MV-4-11 (cell line): ENCODE measurements around the gene SLF2.

Experiments
- DNase-seq: peaks from one replicate; lab custom pipeline; 2025; lab: John Stamatoyannopoulos, UW

Gene SLF2

DNA sequence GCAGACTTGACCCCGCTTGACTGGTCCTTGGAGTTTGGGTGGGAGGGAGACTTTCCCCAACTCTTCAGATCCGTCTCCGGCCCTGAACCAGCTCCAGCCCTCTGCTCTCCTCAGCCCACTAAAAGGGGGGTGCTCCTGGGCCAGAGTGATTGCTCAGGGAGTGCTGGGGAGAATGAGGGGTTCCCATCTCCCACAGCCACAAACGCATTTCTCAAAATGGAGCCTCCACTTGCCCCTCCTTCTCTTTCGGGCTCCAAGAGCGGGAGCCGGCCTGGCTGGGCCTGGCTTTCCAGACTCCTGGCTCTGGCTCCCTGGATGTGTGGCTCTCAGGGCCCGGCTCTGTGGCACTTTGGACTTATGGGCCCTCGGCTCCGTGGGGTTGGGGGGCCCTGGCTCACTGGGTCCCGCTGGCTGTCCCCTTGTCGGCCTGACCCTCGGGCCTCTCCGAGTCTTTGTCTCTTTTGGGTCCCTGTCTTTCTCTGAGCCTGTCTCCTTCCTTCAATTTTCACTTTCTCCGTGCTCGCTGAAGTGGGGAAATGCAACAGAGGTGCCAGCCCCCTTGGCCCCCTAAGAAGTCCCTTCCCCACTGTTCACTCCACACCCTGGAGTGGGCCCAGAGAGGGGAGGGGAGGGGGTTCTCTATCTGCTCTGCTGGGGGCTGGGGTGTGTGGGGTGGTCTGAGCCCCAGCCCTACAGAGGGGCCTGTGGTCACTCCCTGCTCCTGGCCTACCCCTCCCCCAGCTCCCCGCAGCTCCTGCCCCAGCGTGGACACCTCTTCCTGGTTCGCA is 87.6 kb downstream of the SLF2 start:
- no peak for DNase-seq

DNA sequence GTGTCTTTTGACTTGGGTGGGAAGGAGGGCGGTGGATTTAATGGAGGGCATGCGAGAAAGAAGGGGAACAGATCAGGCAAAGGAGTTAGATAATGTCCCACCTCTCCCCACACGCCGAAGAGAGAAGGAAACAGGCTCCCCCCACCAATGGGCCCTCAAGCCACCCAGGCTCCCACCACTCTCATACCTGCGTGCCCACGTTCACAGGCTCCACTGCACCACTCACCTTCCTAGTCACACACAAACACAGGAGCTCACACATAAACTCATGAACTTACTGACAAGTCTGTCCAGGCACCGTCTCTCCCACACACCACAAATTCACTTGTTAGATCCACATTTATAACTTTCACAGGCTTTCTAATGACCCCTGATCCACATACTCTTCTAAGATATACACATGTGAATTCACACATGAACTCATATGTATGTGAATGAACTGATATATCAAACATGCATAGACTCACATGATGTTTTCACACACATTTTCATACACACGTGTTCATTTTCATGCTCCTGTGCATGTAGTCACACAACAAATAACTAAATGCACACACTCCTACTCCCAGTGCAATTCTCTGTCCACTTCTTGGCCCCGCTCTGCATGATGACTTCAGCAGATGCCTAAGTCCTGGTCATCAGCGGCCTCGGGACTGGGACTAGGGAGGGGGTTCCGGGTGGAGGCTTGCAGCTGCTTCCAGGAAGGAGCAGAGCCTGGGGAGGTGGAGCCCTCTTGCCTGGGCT is 88.3 kb downstream of the SLF2 start:
- DNase-seq = no peak

DNA sequence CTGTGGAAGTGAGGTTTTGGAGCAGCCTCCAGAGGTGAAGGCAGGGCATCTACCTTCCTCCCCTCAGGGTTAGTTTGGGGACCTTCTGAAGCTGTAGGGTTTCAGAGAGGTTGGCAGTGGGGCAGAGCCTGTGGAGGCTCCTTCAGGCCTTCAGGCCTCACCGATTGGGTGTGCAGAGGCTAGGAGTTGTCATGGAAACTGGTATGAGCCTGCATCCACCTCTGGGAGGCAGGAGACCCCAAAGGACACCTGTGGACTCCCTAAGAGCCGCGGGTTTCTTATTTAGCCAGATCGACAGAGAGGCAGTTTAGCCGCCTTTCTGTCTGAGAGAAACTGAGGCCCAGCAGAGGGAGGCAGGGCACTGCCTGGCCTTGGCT is 88.9 kb downstream of the SLF2 start:
- no peak for DNase-seq

DNA sequence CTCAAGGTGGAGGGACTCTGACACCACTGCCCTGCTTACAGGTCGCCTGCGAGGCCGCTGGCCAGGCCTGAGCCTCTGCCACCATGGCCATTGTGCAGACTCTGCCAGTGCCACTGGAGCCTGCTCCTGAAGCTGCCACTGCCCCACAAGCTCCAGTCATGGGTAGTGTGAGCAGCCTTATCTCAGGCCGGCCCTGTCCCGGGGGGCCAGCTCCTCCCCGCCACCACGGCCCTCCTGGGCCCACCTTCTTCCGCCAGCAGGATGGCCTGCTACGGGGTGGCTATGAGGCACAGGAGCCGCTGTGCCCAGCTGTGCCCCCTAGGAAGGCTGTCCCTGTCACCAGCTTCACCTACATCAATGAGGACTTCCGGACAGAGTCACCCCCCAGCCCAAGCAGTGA is 89.7 kb downstream of the SLF2 start:
- DNase-seq = no peak

DNA sequence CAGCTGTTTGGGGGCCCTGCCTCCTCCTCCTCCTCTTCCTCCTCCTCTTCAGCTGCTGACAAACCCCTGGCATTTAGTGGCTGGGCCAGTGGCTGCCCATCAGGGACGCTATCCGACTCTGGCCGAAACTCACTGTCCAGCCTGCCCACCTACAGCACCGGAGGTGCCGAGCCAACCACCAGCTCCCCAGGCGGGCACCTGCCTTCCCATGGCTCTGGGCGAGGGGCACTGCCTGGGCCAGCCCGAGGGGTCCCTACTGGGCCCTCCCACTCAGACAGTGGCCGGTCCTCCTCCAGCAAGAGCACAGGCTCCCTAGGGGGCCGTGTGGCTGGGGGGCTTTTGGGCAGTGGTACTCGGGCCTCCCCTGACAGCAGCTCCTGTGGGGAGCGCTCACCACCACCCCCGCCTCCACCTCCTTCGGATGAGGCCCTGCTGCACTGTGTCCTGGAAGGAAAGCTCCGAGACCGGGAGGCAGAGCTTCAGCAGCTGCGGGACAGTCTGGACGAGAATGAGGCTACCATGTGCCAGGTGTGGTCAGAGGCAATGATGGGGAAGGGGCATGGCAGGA is 91.0 kb downstream of the SLF2 start:
- no peak for DNase-seq

DNA sequence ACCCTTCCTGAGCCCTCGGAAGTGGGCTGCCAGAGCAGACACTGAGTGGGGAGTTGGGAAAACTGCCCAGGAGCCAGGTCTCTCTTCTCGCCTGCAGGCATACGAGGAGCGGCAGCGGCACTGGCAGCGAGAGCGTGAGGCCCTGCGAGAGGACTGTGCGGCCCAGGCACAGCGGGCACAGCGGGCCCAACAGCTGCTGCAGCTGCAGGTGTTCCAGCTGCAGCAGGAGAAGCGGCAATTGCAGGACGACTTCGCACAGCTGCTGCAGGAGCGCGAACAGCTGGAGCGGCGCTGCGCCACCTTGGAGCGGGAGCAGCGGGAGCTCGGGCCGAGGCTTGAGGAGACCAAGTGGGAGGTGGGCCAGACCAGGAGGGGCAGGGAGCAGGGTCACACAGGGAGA is 92.6 kb downstream of the SLF2 start:
- no peak for DNase-seq

DNA sequence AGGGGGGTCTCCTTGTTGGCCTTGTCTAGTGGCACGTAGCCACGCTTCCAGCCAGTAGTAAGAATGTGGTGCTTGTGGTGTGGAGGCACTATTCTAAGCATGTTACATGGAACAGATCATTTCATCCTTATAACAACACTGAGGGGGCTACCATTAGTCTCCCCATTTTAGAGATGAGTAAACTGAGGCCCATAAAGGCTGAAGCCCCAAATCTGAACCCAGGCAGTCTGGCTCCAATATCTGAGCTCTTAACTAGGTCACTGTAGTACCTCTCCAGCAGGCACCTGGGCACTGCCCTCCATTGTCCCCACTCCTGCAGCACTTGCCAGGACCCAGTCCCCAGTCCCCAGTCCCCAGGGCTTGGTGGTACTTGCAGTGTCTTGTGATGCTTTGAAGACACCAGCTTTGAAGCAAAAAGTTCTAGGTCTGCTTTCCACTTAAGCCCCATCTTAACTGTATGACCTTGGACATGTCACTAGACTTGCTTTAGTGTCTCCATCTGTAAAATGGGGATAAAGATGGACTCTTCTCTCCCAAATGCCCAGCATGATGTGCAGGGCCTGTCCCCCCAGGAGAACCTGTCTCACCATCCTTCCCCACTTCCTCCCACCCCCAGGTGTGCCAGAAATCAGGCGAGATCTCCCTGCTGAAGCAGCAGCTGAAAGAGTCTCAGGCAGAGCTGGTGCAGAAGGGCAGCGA is 93.3 kb downstream of the SLF2 start:
- no peak for DNase-seq

DNA sequence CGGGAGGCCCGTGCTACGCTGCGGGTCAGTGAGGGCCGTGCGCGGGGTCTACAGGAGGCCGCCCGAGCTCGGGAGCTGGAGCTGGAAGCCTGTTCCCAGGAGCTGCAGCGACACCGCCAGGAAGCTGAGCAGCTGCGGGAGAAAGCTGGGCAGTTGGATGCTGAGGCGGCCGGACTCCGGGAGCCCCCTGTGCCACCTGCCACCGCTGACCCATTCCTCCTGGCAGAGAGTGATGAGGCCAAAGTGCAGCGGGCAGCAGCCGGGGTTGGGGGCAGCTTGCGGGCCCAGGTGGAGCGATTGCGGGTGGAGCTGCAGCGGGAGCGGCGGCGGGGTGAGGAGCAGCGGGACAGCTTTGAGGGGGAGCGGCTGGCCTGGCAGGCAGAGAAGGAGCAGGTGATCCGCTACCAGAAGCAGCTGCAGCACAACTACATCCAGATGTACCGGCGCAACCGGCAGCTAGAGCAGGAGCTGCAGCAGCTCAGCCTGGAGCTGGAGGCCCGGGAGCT is 93.9 kb downstream of the SLF2 start:
- DNase-seq = no peak

DNA sequence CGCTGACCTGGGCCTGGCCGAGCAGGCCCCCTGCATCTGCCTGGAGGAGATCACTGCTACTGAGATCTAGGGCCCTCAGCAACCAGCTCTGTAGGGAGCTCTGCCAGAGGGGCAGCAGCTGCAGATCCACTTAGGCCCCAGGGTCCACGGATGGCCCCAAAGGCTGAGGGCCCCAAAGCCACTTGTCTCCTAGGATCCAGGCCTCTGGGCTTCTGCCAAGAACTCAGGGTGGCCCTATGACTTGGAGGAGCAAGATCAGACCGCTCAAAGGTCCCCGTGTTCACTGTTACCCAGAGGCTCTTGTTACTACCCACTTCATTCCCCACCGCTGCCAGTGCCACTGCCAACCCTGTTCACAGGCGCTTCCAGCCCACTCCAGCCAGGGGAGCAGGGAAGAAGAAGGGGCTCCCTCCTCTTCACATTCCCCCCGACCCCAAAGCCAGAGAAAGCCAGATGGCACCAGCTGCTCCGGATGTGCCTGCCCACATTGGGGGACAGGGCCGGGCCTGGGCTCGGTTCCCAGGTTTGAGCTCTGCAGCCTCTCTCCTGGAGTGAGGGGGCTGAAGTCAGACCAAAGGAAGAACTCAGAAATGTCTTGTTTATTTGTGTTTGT is 94.4 kb downstream of the SLF2 start:
- no peak for DNase-seq

DNA sequence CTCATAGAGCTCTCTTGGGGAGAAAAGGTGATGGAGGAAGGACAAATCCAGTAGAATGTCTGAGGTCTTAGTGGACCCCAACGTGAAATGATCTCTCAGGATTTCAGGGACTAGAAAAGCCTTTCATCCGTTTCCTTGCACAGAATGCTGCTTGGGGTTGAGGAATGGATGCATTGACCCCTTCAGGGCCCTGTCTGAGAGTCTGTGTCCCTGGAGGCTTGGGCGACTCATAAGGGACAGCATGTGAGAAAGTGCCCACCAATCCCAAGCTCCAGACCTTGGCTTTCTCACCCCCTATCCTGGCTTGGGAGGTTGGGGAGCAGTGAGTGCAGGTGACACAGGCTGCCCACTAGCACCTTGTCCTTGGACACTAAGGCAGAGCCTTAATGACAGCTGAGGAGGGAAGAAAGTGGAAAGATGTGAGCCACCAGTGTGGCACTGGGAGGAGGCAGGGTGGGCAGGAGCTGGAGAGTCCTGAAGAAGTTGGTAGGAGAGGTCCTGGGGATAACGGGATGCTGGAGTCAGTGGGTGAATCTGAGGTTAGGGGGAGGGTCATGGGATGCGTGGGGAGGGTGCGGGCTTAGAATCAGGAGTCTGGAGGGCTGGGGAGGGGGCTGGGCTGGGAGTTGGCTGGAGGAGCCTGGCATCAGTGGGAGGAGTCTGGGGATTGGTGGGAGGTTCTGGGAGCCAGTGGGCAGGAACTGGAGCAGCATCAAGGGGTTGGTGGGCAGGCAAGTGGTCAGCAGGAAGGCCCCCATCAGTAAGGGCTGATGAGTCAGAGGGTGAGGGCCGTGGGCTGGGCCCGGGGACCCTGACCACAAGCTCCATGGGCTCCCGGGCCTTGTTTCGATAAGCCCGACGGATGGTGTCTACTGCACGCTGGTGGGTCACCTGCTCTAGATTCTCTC is 95.4 kb downstream of the SLF2 start:
- no peak for DNase-seq

DNA sequence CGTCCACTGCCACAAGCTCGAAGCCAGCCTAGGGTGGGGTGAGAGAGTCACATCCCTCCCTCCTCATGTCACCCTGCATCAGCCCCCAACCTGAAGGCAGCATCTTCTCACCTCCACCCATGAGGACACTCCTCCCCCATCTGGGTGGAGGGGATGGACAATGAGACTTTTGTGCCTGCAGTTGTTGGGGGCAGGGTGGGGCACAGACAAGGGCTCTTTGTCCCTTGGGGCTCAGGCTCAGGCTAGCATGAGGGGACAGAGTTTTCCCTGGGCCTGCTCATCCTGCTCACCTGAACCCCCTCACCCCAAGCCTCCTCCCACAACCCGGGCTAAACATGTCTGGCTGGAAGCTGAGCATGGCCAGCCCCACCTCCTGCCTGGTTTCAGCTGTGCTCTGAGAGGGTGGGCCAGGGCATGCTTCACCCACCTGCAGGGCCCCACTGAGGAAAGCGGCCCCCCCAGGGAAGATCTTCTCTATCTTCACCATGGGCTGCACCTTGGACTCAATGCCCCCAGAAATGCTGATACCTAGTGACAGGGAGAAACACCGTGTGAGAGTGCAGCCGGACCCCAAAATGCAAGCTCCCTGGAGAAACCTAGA is 96.2 kb downstream of the SLF2 start:
- no peak for DNase-seq

DNA sequence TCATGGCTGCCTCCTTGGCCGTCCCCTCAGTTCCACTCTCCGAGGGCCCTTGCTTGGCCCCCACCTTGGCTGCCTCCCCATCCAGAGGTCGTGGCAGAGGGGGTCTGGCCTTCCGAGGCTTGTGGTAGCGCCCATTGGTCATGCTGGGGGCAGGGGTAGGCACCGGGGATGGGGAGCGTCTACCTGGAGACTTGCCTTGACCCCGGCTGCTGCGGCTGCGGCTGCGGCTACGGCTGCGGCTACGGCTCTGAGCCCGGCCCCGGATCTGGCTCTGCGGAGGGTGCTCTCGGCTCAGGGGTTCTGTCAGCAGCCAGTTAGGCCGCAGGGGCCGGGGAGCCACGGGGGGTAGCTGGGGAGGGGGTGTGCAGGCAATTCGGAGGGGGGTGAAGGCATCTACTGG is 97.6 kb downstream of the SLF2 start:
- no peak for DNase-seq

DNA sequence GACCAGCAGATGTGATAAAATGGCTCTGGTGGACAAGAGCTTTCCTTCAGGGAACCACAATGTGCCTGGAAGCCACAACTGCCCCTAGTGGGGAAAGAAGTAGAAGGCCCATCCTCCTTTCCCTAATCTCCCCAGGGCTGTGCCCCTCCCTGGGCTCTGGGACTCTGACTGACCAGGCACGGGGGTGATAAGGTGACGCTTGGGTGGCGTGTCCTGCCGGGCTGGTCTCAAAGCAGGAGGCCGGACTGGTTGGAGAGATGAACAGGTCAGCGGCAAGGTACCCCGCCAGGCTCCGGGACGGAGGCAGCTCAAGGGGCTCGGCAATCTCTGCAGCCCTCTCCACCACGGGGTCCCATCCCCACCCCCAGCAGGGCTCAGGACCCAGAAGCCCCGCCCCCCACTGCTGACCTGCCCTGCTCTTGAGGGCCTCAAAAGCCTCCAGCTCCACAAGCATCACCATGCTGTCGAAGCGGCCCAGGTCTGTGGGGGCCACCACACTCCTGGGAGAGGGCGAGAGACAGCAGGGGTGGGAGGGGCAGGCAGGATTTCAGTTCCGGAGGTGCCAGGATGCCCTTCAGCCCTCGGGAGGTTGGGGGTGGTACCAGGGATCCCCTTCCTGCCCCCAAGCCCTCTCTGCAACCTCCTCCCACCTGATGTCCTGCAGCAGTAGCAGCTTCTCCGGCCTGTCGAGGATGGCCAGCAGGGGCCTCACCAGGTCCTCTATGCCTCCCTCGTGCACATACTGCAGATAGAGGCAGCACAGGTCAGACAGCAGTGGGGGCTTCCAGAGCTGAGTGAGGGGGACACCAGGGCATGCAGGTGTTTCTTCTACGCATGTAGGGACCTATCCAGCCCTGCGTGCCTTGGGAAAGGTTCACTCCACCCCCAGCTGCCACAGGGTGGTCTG is 99.0 kb downstream of the SLF2 start:
- DNase-seq = peak; percentile 9

DNA sequence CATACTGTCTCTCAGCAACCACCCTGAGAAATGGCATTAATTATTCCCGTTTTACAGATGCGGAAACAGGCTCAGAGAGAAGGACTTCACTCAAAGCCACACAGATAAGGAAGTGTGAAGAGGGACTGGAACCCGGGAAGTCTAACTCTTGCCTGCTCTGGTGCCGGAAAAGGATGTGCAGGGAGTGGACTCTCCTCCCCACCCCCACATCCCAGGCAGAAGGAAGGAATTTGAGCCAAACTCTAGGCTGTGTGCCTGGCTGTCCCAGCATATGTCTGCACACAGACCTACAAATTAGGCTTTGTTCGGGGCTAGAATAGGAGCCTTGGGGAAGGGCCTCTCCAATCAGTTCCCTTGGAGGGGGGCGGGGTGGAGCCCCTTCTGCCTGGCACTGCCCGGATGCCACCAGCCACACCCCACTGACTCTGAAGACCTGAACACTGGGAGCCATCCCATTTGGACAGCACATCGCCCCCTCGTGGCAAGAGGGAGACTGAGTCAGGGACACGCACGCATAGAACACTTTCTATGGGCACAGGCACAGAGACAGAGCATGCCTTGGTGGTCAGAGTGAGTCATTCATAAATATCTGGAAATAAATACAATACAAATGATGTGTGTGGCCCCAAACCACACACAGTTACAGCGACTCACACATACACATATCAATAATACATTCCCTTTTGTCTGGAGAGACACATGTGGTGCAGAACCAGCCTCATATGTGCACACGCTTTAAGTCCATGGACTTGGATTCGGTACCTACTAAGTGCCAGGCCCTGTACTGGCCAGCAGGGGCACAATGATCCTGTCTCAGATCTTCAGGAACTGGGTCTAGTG is 100.0 kb downstream of the SLF2 start:
- peak; percentile 84 for DNase-seq

DNA sequence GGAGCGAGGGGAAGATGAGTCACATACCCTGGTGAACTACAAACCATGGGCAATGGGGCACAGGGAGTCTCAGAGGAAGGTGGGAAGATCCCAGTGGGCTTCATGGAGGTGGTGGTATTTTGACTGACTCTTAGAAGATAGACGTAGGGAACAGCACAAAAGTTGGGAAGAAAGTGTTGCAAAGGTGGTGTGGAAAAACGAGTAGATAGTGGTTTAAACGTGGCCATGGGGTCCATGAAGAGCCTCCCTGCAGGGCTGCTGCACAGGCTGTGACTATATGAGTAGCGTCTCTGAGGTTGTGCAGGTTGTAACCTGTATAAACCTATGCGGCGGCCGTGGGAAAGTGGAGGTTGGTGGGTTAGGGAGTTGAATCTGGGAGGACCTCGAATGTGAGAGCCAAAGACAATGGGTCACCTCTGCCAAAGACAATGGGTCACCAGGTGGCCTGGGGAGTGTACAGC is 100.6 kb downstream of the SLF2 start:
- DNase-seq = no peak

DNA sequence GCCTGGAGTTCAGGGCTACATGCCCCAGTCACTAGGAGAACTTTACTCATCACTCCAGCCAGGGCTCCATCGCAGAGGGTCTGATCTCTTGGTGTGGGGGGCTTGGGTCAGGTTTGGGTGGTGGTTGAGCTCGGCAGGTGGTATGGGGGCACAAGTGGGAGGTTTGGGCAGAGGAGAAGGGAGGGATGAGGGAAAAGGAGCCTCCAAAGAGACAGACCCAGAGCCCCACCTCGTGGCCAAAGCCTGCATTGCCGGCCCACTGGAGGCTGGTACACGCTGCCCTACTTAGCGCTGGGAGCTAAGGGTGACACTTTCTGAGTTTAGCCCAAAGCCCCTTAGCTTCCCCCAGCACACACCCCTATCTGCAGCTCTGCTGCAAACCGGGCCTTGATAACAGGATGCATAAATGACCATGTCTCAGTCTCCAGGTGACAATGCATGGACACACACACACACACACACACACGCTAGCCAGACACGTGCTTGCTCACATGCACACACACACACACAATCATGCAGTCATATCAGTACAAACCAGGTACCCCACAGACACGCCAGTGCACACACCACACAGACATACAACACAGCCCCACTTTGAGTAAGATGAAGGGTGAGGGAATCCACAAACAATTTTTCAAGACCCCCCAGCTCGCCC is 101.6 kb downstream of the SLF2 start:
- peak; percentile 55 for DNase-seq
